Measurements from ENCODE around the gene PILRA. TPM values are rescaled to one million over a fixed set of nuclear protein-coding genes. Genes with fewer than 3 reads are reported as not detected.

Gene PILRA
- total and polyA plus RNA-seq, 10 of the 15 experiments (the other 5 are each of a cell fraction or from before 2014, with no cell fraction given), result 6.6 to 43.3 (median 11.5) TPM

- Histone ChIP-seq H3K36me3 (ENCODE audit: control insufficient read depth in 2 of 2, insufficient read depth in 2 of 2, low read length in 1 of 2) (peaks cover 5 to 16% of the 10 kb centered on the region in 2 experiments; a peak in 3 of 4 replicates), H3K27ac (ENCODE audit: control insufficient read depth, insufficient read depth) (peak overlapping the region; percentile 92), H3K79me2 (ENCODE audit: control insufficient read depth, insufficient read depth, low read length) (peaks cover 54% of the 10 kb centered on the region), H3K4me3 (peak overlapping the region; percentile 91), H3K9ac (ENCODE audit: control insufficient read depth, insufficient read depth, low read length) (peak overlapping the region; percentile 83), H3K4me2 (ENCODE audit: control insufficient read depth, insufficient read depth) (peak overlapping the region; percentile 94), H3K9me3 (replicated peaks; ENCODE audit: control insufficient read depth, insufficient read depth, low read length) (no peaks in the 10 kb centered on the region), H4K20me1 (ENCODE audit: control insufficient read depth, insufficient read depth) (no peaks in the 10 kb centered on the region), H3K27me3 (replicated peaks in 1 of 2; ENCODE audit: control insufficient read depth in 2 of 2, insufficient read depth in 2 of 2, low read length in 1 of 2) (no peaks in the 10 kb centered on the region), H2AFZ (ENCODE audit: control insufficient read depth, low read depth, low read length) (no peak overlapping the region), H3K4me1 (ENCODE audit: control insufficient read depth, insufficient read depth, low read length) (peaks cover 24% of the 10 kb centered on the region)
- TF ChIP-seq ZBTB33 (IDR thresholded peaks at IDR 0.05) (0 out of 2 replicates have a peak, but pooled peaks have one; percentile 15), RUNX3 (IDR thresholded peaks at IDR 0.05; ENCODE audit: low read length) (no peak)
- intact Hi-C loops (cut with micrococcal nuclease; ENCODE audit: unreplicated experiment) (no loop called here), in situ Hi-C loops (cut with MboI) (no loop called here)
- POLR2A ChIA-PET, result interaction anchor here (1.0 to 1.6 kb wide), 5 partner anchors 10 to 47 kb away, joined by 3 to 5 read pairs (median 4); no protein-coding TSS in a partner anchor
- SMC1A ChIA-PET (ENCODE audit: uncharacterized antibody, unreplicated experiment), result interaction anchor here (0.6 to 1.4 kb wide), 6 partner anchors 16 to 69 kb away, joined by 3 to 6 read pairs (median 3); no protein-coding TSS in a partner anchor
- DNase-seq (ENCODE audit: low read depth, low spot score) (no peak), ATAC-seq (no peak), FAIRE-seq (no peak)
- RAD21 ChIA-PET (ENCODE audit: unreplicated experiment), result interaction anchor here (0.7 kb wide), 1 partner anchor 271 kb away, joined by 3 read pairs; no protein-coding TSS in a partner anchor
- 62% methylated on average over 22 of the region's 22 CpGs for WGBS (ENCODE audit: insufficient coverage, insufficient replicate concordance, low lambda C conversion rate, missing lambda C conversion rate)
- BruUV-seq (replicated peaks), result no TSS peak
- CTCF ChIA-PET, result interaction anchor here (0.5 to 1.9 kb wide), 7 partner anchors 8 to 125 kb away, joined by 3 to 8 read pairs (median 4); no protein-coding TSS in a partner anchor
Observed at GRCh38 chr7:100434297-100435144, 61.2 kb downstream of the PILRA start.
